Stromal cell of bone marrow (primary cell): ENCODE measurements around the gene RNF186.
"Not testable (repeated sequence)": the region's sequence is repeated elsewhere in the genome, so short reads cannot be mapped to it uniquely, and the experiment has no call there.

Source experiments
- DNase-seq: peaks from one replicate; pipeline ENCODE4 v3.0.0-alpha.2; 2012; ENCODE audit warnings: low read depth

The RNF186 gene

DNA sequence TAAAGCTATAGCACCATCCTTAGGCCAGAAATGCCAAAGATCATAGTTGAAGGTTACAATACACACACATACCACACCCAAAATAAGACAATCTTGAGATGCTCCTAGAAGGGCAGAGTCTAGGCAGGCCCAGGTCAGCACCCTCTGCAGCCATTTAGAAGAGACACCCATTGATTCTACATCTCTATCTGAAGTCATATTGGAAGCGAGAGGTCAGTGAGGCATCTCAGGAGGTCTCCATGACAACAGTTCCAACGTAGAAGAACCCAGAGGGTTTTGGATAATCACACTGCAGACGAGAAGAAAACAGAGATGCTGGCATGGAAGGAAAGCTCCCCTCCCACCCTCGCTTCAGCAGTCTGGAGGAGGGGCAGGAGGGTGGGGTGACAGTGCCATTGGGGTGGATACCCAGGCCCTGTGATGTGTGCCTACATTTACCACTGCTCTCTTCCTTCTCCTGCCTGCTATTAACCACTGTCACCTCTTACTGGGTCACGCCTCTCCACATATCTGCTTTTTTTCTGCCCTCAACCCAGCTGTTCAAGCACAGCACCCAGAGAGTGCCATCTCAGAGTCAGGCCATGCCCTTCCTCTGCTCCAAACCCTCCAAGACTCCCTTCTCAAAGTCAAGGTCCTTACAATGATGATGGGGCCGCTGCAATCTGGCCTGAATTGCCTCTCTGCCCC, 21.6 kb downstream of the RNF186 start:
- no peak for DNase-seq

DNA sequence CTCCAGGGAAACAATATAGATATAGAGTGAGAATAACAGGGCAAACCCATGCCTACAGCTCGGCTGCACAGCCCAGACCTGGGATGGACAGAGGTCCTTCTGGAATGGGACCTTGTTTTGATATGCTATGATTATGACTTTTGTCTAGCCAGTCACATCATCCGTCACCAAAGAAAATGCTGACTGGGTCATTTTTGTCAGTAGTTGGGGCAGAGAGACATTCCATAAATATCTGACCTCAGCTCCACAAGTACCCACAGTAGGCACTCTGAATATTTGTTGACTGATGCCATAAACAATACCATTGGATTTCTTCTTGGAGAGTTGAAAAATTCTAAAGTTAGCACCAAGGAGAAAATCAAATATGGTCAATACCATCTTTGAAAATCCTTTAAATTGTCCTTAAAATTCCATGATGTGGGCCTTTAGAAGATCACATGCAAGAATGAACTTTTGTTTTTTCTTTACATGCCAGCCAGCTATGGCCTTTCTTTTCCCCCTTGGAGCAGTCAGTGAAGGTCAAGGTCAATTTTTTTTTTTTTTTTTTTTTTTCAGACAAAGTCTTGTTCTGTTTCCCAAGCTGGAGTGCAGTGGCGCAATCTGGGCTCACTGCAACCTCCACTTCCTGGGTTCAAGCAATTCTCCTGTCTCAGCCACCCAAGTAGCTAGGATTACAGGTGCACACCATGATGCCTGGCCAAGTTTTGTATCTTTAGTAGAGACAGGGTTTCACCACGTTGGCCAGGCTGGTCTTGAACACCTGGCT, 22.7 kb downstream of the RNF186 start:
- no peak for DNase-seq

DNA sequence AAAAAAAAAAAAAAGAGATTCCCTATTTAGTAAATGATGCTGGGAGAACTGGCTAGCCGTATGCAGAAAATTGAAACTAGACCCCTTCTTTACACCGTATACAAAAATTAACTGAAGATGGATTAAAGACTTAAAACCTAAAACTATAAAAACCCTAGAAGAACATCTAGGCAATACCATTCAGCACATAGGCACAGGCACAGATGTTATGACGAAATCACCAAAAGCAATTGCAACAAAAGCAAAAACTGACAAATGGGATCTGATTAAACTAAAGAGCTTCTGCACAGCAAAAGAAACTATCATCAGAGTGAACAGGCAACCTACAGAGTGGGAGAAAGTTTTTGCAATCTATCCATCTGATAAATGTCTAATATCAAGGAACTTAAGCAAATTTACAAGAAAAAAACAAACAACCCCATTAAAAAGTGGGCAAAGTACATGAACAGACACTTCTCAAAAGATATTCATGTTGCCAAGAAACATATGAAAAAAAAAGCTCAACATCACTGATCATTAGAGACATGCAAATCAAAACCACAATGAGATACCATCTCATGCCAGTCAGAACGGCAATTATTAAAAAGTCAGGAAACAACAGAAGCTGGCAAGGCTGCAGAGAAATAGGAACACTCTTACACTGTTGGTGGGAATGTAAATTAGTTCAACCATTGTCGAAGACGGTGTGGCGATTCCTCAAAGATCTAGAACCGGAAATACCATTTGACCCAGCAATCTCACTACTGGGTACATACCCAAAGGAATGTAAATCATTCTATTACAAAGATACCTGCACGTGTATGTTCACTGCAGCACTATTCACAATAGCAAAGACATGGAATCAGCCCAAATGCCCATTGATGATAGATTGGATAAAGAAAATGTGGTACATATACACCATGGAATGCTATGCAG, 24.8 kb downstream of the RNF186 start:
- DNase-seq, result not testable (repeated sequence)

- DNase-seq, result no peak
Observed at GRCh38 chr1:19786988-19787423, 28.1 kb downstream of the RNF186 start.

GRCh38 chr1:19785660-19786059, 29.4 kb downstream of the RNF186 start:
- no peak for DNase-seq

DNA sequence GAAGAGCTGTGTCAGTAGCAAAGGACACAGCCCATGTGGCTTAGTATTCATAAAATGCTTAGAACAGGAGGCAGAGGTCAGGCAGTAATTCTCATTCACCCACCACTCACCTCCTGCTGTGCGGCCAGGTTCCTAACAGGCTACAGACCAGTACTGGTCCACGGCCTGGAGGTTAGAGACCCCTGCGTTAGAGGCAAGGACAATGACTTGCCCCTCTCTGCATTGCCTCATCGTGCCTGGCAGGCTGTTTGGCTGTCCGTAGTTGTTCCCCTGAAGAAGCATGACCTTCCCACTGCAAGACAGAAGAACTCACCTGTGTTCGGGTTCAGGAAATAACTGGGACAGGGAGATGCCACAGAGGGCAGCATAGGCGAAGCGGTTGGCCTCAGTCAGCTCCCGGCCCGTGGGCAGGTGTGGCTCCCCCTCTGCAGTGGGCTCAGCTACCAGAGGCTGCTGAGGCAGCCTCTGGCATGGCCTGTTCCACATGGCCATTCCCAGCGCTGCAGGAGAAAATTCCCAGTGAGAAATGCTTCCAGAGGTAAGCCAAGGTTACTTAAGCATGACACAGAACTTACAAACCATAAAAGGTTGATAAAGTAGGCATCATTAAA, 34.7 kb downstream of the RNF186 start:
- no peak for DNase-seq

GRCh38 chr1:19776933-19777332, 38.1 kb downstream of the RNF186 start:
- DNase-seq, result no peak

DNA sequence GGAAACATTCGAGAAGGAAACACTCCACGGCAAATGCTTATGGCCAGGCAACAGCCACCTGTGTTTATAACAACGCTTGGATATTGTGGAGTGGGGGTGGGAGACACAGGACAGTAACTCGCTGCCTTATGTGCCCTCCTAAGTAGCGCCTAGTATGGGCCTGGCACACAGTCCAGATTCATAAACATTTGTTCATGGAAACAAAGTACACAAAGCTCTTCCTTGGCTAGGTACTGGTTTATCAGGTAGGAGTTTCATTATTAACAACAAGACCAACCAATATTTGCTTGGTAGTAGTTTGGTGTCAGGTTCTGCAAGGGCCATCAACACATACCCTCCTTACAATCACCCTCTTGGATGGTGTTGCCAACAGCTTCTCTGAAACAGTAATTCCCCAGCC, 38.8 kb downstream of the RNF186 start:
- DNase-seq, result no peak

DNA sequence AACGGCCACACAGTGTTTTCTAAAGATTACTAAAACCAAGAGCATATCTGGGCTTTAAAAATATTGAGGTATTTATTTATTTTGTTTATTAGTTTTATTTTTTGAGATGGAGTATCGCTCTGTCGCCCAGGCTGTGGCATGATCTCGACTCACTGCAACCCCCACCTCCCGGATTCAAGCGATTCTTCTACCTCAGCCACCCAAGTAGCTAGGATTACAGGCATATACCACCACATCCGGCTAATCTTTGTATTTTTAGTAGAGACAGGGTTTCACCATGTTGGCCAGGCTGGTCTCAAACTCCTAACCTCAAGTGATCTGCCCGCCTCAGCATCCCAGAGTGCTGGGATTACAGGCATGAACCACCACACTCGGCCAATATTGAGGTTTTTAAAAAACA, 39.3 kb downstream of the RNF186 start:
- DNase-seq, result no peak

- DNase-seq, result no peak
Observed at GRCh38 chr1:19775317-19775716, 39.8 kb downstream of the RNF186 start.

DNA sequence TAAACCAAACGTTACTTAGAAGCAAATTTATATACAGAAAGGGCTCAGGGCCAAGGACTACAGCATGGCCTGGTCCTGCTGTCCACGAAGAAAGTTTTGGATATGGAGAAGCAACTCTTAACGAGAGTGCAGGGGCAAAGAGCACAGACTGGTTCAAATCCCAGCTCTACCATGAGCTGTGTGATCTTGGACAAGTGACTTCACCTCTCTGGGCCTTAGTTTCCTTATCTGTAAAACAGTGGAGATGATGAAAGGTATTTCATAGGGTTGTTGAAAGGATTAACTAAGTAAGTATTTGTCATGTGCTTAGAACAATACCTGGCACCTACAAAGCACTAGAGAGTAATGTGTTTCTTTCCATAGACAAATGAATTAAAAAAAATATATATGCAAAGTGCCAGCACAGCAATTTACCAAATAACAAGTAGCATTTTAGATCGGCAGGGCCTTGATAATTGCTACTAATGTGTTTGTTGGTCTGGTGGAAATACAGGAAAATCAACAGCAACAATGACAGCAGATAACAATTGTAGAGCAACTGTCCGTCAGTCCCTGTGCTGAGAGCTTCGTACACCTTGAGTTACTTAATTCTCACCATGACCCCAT, 40.8 kb downstream of the RNF186 start:
- DNase-seq, result no peak

GRCh38 chr1:19773485-19773884, 41.6 kb downstream of the RNF186 start:
- no peak for DNase-seq

GRCh38 chr1:19772053-19772452, 43.0 kb downstream of the RNF186 start:
- DNase-seq, result no peak

- no peak for DNase-seq
Observed at GRCh38 chr1:19771350-19771749, 43.7 kb downstream of the RNF186 start.

GRCh38 chr1:19770436-19771190, 44.5 kb downstream of the RNF186 start:
- no peak for DNase-seq

DNA sequence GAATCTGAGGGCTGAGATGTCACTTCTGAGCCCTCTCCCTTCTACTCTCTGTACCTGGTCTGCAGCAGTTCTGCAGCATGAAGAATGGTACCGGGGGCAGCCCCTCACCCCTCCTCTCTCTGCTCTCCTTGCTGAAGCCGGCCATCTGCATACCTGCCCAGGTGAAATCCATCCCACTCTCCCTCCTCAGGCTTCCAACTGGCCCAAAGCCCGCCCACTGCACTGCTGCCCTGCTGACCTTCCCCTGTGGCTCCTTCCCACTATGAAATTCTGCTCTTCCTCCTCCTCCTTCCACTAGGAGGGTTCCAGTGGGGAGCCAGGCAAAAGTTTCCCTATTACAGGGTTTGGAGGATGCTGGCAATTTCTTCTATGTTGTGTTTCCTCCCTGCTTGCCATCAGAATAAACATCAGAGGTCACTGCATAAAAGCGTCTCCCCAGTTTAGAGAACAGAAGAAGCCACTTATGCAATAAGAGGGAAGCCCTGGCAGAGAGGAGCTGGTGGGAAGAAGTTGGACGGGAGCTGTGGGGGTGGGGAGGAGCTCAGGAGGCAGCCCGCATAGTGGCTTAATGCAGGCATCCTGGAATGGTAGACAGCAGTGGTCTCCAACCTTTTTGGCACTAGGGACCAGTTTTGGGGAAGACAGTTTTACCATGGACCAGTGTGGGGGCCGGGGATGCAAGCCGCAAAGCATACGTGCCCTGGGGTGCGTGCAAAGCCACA, 45.7 kb downstream of the RNF186 start:
- DNase-seq, result no peak

- no peak for DNase-seq
Observed at GRCh38 chr1:19768353-19769210, 46.5 kb downstream of the RNF186 start.

GRCh38 chr1:19765623-19766022, 49.5 kb downstream of the RNF186 start:
- peak; percentile 86 for DNase-seq

GRCh38 chr1:19764848-19765247, 50.2 kb downstream of the RNF186 start:
- no peak for DNase-seq
